ENCODE data around the gene MIOX. TPM values are rescaled to one million over a fixed set of nuclear protein-coding genes. Genes with fewer than 3 reads are reported as not detected.

Gene MIOX
- total RNA-seq, 1 experiment from 2014 or later = 0.32 TPM

GRCh38 chr22:50483106-50483505 is 3.6 kb upstream of the MIOX start:
- Histone ChIP-seq H3K4me3 (ENCODE audit: low read depth, low read length, poor library complexity, severe bottlenecking) (peak overlapping the region; percentile 82), H3K36me3 (ENCODE audit: insufficient read depth, low read length, poor library complexity, severe bottlenecking) (no peaks in the 10 kb centered on the region), H3K27ac (ENCODE audit: low read depth, low read length, poor library complexity, severe bottlenecking) (no peak overlapping the region), H3K9me3 (ENCODE audit: low read depth, low read length, poor library complexity, severe bottlenecking) (no peaks in the 10 kb centered on the region), H3K27me3 (replicated peaks; ENCODE audit: insufficient read depth, low read depth, low read length, poor library complexity) (peaks cover 10% of the 10 kb centered on the region), H3K4me1 (ENCODE audit: insufficient read depth, low read length, poor library complexity, severe bottlenecking) (peaks cover 7% of the 10 kb centered on the region)
- ChIA-PET CTCF (no interaction called here), POLR2A (ENCODE audit: low non-redundant PET) (no interaction called here)
- DNase-seq (ENCODE audit: low spot score) = no peak
- BruUV-seq (replicated peaks) = no TSS peak
- intact Hi-C loops (cut with micrococcal nuclease; ENCODE audit: unreplicated experiment) = no loop called here
- TF ChIP-seq CTCF (conservative IDR thresholded peaks at IDR 0.05; ENCODE audit: low read depth, low read length) = no peak
- no peak for TF ChIP-seq EZH2 (IDR thresholded peaks at IDR 0.05; ENCODE audit: borderline replicate concordance, low read depth, low read length, poor library complexity, severe bottlenecking)

GRCh38 chr22:50483556-50483955 is 3.1 kb upstream of the MIOX start:
- no TSS peak for BruUV-seq (replicated peaks)
- CTCF ChIA-PET = no interaction called here

GRCh38 chr22:50483977-50484853 is 2.4 kb upstream of the MIOX start:
- ChIA-PET POLR2A (ENCODE audit: low non-redundant PET) (no interaction called here), CTCF (no interaction called here)
- no peak overlapping the region for H3K27ac ChIP-seq (ENCODE audit: low read depth, low read length, poor library complexity, severe bottlenecking)
- H3K4me1 ChIP-seq (ENCODE audit: insufficient read depth, low read length, poor library complexity, severe bottlenecking) = peaks cover 7% of the 10 kb centered on the region
- peaks cover 10% of the 10 kb centered on the region for H3K27me3 ChIP-seq (replicated peaks; ENCODE audit: insufficient read depth, low read depth, low read length, poor library complexity)
- no peak for TF ChIP-seq CTCF (conservative IDR thresholded peaks at IDR 0.05; ENCODE audit: low read depth, low read length)
- H3K9me3 ChIP-seq (ENCODE audit: low read depth, low read length, poor library complexity, severe bottlenecking) = no peaks in the 10 kb centered on the region
- H3K36me3 ChIP-seq (ENCODE audit: insufficient read depth, low read length, poor library complexity, severe bottlenecking) = no peaks in the 10 kb centered on the region
- DNase-seq (ENCODE audit: low spot score) = no peak
- no TSS peak for BruUV-seq (replicated peaks)
- intact Hi-C loops (cut with micrococcal nuclease; ENCODE audit: unreplicated experiment) = no loop called here
- H3K4me3 ChIP-seq (ENCODE audit: low read depth, low read length, poor library complexity, severe bottlenecking) = no peak overlapping the region

More at GRCh38 chr22:50483556-50483955, 3.1 kb upstream of the MIOX start:
- no peak for DNase-seq (ENCODE audit: low spot score)
- Histone ChIP-seq H3K27ac (ENCODE audit: low read depth, low read length, poor library complexity, severe bottlenecking) (no peak overlapping the region), H3K4me3 (ENCODE audit: low read depth, low read length, poor library complexity, severe bottlenecking) (no peak overlapping the region), H3K27me3 (replicated peaks; ENCODE audit: insufficient read depth, low read depth, low read length, poor library complexity) (peaks cover 10% of the 10 kb centered on the region), H3K9me3 (ENCODE audit: low read depth, low read length, poor library complexity, severe bottlenecking) (no peaks in the 10 kb centered on the region), H3K36me3 (ENCODE audit: insufficient read depth, low read length, poor library complexity, severe bottlenecking) (no peaks in the 10 kb centered on the region), H3K4me1 (ENCODE audit: insufficient read depth, low read length, poor library complexity, severe bottlenecking) (peaks cover 7% of the 10 kb centered on the region)
- intact Hi-C loops (cut with micrococcal nuclease; ENCODE audit: unreplicated experiment) = no loop called here
- no peak for TF ChIP-seq EZH2 (IDR thresholded peaks at IDR 0.05; ENCODE audit: borderline replicate concordance, low read depth, low read length, poor library complexity, severe bottlenecking)
- TF ChIP-seq CTCF (conservative IDR thresholded peaks at IDR 0.05; ENCODE audit: low read depth, low read length) = no peak
- POLR2A ChIA-PET (ENCODE audit: low non-redundant PET) = no interaction called here
